Activated CD4-positive, CD25-positive, alpha-beta regulatory T cell treated with anti-CD3 and anti-CD28 coated beads, Interleukin-2, amount 50 U/mL, for 72 hours (primary cell): ENCODE measurements around the gene PSMF1.

Experiments used
- DNase-seq: peaks from one replicate; pipeline ENCODE4 v3.0.0; 2021

The PSMF1 gene

DNA sequence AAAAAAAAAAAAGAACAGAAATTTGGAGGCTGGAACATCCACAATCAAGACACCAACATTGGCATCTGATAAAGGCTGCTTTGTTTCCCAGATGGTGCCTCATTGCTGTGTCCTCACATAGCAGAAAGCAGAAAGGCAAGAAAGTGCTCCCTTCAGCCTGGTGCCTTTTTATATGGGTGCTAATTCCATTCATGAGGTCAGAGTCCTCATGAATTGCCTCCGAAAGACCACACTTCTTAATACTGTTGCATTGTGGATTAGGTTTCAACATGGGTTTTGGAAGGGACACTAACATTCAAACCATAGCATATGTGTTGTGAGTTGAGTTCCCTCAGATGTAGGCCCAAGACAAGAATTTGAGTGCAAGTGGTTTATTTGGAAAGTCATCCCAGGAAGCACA lies 76.8 kb downstream of the PSMF1 start:
- DNase-seq = no peak

DNA sequence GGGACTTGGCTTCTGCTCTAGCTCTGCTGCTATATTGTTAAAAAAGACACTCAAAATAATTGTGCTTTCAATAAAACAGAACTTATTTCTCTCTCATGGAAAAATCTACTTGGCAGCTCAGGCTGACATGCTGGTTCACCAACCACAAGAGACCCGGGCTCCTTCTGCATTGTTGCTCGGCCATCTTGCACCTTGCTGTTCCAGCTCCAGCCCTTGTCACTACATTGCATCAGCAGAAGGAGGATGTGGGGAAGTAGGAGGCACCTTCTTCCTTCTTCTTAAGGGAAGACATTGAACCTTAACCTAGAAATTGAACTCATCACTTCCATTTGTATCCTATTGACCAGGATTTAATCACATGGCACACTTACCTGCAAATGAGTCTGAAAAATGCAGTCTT lies 78.2 kb downstream of the PSMF1 start:
- no peak for DNase-seq

DNA sequence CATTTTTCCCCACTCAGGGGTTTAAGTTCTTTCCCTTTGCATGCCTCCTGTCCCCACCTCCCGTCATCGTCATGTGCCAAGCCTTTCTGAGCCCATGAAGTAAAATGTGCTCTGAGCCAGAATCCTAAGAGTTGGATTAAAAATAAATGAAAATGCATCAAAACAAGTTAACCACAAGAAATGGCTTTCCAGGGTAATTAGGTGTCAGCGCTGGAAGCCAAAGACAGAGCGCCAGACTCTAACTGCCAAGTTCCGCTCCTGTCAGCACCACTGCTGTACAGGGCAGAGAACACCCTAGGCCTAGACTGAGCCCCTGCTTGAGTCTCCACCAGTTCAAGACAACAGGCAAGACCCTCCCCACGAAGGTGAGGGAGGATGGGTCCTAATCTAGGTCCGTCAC lies 79.4 kb downstream of the PSMF1 start:
- DNase-seq = no peak

DNA sequence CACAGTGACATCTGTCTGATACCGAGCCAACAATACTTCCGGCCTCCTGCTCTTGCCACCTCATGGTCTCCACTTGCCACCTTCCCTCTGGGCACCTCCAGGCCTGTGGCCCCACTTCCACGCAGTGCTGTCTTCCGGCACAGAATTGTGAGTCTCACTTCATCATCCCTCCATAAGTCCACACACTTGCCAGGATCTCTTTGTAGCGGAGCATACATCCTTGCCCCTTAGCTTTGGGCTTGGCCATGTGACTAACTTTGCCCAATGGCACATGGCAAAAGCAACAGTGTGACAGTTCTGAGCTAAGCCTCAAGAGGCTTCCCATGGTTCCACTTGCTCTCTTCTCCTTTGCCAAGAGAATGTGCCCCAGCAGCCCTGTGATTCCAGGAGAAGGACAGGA lies 80.3 kb downstream of the PSMF1 start:
- no peak for DNase-seq

DNA sequence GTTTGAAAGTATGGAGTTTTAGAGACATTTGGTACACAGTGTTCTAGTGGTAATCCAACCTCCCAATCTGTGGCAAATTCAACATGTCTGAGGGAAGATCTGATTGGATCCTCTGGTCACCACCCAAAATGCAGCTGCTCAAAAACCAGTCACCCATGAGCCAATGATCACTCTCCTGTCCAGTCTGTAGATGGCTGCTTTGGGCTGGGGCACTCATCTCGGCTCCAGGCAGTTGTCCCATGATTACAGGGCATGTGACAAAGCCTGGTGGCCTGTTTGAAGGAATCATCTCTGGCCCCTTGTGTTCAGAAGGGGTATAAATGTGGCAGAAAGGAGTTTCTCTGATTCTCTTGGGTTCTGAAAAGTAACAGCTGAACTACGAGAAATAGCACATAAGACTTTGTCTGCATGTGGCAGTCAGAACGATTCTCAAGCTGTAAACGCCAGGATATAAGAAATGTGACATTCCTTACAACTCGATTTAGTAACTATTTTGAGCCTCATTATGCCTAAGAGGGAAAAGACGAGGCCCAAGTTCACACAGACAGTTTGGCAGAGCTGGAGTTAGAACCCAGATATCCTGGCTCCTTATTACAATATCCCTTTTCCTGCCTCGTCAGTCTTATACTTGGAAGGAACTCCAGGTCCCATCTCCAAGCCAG lies 80.9 kb downstream of the PSMF1 start:
- DNase-seq = no peak

DNA sequence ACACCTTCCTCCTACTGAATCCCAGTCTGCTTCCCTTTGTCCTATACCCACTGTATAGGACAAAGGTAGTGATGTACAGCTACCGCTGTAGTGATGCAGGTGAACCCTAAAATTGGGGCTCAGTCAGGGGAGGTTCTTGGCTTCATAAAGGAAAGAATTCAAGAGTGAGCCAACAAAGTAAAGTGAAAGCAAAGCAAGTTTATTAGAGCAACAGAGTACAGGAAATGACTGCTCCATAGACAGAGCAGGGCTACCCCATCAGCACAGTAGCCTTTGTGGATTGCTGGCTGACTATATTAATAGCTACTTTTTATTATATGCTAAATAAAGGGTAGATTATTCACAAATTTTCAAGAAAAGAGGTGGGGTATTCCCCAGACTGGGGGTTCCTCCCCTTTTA lies 81.6 kb downstream of the PSMF1 start:
- no peak for DNase-seq

DNA sequence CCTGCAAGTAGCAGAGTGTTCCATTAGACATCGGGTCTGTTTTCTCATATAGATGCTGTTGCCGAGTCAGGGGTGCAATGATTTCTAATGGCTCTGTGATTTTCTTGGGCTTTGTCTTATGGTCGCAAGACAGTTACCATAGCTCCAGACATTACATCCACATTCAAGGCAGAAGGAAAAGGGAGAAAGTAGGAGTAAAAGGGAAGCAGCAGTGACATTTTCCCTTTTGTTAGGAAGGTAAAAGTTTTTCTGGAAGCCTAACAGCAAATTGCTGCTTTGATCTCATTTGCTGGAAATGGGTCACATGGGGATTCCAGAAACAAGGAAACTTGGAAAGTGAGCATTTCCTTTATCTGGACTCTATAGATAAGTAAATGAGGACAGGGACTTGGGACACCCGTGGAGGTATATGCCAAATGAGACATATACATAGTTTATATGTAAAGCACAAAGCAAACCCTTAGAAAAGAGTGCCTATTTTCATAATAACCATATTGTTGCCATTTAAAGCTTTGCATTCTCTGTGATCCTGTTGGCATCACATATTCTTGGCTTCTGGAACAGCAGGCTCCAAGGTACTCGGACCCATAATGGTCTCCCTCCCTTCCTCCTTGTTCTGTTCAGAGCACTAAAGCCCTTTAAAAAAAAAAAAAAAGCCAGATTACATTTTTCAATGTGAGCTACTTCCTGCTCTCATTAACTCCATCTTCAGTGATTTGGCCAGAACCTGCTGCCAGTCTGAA lies 84.5 kb downstream of the PSMF1 start, which contains the start of gene C20orf202:
C20orf202 (plus strand) TSS at position 693 of the 743 bp plus-strand sequence. CDS start 132 bp downstream, outside the sequence.
- DNase-seq = no peak

DNA sequence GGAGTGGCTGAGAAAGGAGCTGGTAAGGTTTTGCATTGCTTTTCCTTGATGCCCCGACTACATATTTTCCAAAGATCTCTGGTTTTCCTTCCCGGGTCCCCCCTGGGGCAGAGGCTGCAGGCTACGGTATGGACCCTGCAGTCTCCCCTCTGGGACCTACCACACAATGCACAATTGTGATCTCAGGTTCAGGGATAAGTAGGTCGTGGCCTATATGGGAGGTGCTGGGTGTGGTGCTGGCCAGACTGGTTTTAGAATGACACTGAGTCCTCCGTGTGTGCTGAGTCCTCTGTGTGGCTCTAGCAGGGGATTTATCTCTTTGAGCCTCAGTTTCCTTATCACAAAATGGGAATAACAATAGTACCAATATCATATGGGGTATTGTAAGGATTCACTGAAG lies 85.2 kb downstream of the PSMF1 start:
- no peak for DNase-seq

DNA sequence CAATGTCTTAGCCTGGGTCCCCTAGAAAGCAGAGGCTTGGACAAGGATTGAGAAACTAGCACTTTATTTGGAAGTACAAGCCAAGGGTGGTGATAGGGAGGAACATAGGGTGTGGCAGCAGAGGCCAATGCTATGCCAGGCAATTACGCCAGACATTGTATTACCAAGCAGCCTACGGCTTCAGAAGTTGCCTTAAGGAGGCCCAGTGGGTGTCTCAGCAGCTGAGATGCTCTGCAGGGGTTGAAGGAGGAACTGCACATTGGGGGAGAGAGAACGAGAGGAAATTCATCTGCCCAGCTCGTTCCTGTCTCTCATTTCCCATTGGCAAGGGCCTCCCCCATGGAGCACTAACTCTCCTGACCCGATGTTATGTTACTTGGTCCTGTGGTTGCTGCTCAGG lies 85.7 kb downstream of the PSMF1 start:
- no peak for DNase-seq

DNA sequence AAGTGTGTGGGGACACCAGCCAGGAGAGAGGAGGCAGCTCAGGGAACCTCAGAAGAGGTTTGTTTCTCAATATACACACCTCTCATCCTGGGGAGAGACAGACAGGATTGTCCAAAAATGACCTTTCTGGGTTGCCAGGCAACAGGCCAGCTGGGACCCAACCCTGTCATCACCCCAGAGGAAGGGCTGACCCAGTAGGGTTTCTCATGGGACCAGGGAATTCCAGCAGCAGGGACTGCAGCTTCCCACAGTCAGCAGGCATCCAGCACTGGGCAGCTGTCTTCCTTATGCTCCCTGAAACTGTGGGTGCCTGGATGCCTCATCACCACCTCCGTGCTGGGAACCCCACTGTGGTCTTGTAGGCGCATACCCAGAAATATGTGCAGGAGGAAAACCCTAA lies 86.2 kb downstream of the PSMF1 start:
- no peak for DNase-seq

DNA sequence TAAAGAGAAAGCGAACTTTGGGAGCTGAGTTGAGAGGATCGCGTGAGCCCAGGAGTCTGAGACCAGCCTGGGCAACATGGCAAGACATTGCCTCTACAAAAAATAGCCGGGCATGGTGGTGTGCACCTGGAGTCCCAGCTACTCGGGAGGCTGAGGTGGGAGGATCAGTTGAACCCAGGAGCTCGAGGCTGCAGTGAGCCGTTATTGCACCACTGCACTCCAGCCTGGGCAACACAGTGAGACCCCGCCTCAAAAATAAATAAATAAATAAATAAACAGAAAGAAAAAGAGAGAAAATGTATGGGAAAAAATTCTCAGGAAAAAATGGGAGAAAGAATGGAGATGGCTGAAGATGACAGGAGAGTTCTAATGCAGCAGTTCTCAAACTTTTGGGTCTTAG lies 87.4 kb downstream of the PSMF1 start:
- DNase-seq = no peak

DNA sequence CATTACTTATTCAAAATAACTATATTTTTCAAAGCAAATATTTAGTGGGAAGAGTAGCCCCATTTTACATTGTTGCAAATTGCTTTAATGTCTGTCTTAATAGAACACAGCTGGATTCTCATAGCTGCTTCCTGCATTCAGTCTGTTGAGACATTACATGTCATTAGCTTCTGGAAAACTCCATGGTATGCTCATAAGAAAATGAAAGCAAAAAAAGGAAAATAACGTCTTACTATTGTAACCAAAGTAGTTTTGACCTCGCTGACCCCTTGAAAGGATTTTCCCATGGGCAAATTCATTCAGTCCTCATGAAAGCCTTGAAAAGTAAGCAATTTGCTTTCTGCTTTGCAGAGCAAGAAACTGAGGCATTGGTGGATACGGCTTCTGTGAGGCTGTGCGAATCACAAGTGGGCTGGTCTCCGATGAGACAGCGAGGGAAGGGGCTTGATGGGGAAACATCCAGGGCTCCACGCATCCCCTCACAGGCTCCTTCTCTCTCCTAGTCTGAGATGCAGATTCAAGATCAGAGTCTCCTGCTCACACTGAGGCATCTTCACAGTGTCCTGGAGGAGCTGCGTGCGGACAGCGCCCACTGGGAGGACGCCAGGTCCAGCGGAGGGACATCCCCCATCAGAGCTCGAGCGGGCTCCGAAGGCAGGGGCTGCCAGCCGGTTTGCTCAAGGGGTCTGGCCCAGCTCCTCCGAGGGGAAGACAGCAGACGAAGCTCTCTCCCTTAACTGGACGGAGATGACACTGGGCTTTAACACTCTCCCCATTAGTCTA lies 88.2 kb downstream of the PSMF1 start:
- no peak for DNase-seq

DNA sequence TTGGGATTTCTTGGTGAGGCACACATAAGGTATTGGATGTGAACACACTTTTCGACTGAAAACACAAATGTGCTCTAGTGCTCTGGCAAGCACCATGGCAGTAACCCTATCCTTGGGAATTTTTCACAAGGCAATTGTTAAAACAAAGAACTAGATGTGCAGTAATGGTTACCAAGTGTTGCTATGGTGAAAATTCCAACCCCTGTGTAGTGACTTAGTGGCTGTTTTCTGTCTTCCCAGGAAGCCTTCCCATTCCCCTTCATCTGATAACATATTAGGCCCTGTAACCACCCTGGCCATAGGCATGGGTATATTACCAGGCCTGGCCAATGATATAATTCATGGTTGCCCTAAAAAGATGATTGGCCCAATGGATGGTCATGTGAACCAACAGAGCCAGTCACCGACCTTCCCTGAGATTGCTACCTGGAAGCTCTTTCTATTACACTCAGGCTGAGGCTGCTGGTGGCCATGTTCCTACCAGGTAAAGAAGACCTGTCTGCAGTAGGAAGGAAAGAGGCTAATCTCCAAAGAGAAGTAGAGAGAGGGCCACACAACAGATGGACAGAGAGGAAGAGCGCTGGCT lies 89.0 kb downstream of the PSMF1 start:
- no peak for DNase-seq

DNA sequence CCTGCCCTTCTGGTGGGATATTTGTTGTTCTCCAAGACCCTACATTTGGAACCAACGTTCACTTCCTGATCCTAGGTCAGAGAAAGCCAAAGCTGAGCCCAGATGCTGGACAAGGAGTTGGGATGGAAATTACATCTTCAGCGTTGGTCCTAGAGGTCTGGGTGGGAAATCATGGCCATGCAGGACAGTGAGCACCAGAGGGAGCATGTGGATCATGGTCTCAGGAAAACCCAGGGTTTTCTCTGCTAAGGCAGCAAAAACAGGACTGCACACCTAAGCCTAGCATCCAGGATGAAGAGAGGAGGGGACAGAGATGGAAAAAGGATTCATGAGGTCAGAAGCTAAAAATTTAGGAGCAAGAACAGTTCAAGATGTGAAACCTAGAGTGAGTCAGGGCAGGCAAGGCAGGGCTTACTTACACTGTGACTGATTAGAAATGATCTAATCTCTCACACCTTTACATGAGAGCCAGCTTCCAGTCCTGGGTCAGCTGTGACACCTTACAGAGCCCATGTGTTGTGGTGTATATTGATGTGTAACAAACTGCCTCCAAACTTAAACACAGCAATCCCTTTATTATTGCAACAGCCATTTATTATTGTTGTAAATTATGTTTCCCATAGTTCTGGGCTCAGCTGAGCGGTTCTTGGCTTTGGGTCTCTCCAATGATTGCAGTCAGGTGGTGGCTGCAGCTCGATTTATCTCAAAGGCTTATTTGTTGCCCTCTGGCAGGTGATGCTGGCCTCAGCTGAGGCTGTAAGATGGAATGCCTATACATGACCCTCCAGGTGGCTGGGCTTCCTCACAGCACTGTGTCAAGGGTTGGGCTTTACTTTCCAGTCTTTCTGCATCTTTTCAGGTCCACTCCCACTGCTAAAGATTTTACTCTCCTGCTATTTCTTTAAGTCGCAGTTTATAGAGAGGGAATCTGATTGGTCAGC lies 91.3 kb downstream of the PSMF1 start:
- DNase-seq = no peak

DNA sequence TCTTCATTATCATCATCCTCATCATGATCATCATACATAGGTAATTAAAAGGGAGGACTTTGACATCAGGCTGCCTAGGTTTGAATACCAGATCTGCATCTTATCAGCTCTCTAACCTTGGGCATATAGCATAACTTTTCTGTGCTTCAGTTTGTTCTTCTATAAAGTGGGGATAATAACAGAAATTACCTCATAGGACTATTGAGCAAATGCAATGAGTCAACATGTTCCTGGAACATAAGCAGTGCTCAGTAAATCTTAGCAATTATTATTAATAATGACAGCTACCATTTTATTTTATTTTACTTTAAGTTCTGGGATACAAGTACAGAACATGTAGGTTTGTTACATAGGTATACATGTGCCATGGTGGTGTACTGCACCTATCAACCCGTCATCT lies 92.1 kb downstream of the PSMF1 start:
- DNase-seq = no peak

DNA sequence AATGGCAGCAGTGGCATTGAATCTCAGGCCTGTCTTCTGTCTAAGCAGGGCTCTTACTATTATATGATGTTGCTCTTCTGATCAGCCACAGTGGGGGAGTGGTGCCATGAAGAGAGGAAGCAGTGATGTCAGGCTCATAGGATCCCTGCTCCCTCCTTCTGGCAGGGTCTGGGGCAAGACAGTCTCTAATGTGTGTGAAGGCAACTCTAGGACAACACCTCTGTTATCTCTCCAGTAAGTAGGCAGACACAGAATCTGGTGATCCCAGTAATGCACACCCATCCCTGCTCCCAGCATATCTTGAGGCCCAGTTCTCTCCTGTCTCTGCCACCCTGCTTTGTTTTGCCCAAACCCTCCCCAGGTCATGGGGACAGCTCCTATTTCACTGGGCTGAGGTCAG lies 93.6 kb downstream of the PSMF1 start:
- DNase-seq = no peak

DNA sequence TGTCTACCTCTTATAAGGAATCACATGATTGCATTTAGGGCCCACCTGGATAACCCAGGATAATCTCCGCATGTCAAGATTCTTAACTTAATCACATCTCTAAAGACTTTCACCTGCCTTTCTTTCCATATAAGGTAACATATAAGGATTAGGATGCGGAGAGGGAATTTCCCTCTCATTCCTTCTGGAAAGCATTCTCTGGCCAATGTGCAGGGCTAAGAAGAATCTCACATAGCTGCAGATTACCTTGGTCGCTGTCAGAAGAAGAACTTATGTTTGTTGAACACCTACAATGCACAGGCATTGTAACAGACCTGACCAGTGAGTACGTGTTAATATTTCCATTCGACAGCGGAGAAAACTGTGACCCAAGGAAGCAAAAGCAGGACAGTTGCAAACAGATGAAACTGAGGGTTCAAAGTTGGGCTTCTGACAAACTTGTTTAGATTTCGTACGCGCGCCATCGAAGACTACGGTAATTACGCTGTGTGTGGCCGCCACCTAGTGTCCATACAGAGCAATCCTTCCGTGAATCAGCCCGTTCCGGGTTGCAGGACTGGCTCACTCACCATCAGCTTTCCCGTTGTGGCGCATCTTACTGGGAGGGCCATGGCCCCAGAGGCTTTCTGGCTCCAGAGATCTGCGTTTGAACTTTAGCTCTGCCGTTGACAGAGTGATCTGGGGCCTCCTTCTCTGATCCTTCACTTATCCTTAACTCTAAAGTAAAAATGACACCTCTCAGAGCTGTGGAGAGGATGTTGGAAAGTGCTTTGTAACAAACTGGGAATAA lies 94.4 kb downstream of the PSMF1 start:
- peak; percentile 67 for DNase-seq

DNA sequence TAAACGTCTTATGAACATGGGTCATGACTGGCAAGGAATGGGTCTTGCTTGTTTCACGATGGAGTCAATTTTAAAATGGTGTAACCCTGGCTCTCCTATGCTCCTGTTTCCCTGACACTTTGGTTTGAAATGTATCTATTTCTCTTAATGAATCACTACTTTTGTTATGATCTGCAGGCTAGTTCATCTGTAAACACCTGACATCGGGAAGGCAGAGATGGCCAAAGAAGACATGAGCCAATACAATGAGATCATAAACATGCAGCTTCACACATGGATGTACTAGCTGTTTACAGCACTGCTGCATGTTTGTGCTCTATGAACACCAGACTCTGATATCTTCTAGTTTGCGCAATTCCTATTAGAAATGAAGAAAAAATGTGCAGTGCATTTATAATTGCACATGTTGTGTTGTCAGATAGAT lies 96.4 kb downstream of the PSMF1 start:
- DNase-seq = no peak

DNA sequence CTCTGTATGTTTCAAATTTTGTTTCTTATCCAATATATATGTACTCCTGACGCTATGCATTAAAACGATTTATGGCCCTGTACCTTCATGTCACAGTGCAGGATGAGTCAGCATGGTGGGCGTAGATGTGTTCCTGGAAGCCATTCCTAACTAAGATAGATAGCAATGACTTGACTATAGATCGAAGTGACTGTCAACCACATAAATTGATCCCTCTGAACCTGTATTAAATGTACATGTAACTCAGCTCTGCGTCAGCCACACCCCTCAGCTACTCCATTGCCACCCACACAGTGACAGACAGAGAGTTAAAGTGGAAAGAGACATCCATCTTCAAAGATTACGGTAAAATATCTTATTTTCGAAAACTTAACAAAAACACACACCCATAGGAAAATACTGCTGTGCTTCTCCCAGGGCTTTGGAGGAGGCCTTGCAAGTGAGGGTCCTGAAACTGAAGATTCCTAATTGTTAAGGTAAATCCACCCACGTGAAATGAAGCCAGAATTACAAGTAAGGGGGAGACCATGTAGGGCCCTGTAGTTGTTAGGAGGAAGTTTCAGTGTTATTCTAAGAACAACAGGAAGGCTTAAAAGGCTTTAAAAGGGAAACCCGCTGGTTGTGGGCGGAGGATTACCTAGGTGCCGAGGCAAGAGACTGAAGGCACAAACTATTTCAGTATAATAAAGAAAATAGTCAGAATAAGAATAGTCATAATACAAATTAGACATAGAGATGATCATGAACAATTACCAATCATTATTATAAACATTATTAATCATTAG lies 97.2 kb downstream of the PSMF1 start:
- DNase-seq = no peak
